SH-SY5Y (cell line): ENCODE measurements around the gene ARFGEF2.

Experiments
- GATA2 ChIP-seq: IDR thresholded peaks from 2 replicates; pipeline ENCODE4 v1.6.1; 2011; ENCODE audit warnings: mild to moderate bottlenecking, low read depth, low read length
- GATA3 ChIP-seq: IDR thresholded peaks from 2 replicates; pipeline ENCODE4 v1.6.1; 2011; ENCODE audit warnings: low read depth, mild to moderate bottlenecking, low read length, moderate library complexity

GRCh38 chr20:48951041-48951440, 29.5 kb downstream of the ARFGEF2 start:
- TF ChIP-seq GATA2 (no peak), GATA3 (no peak)
